ENCODE measurements around the gene STPG3.

DNA sequence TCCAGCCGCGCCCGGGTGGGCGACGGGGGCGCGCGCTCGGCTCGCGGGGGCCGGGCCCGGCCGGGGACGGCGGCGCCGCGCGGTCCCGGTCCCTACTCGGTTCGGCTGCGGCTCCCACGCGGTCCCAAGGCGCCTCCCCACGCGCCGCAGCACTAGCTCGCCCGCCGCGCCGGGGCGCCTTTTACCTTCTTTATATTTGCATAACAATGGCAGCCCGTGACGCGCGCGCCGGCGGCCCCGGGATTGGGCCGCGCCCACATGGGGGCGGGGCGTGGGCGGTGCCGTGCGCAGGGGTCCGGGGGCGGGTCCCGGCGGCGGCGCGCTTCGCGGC is 51.0 kb downstream of the STPG3 start, which contains the start of gene NRARP:
- no peak for TF ChIP-seq EP300 (IDR thresholded peaks at IDR 0.05)
- no peak for TF ChIP-seq CTCF (IDR thresholded peaks at IDR 0.05)
